BE2C (cell line): ENCODE results near the gene USP9X.
"Not testable (repeated sequence)": the region's sequence is repeated elsewhere in the genome, so short reads cannot be mapped to it uniquely, and the experiment has no call there.

Experiments used
- DNase-seq: peaks from one replicate; pipeline ENCODE4 v3.0.0-alpha.2; 2020
- H3K27me3 ChIP-seq: fragments of 250-450 bp; sonication (Bioruptor Pico); 2 replicates; pipeline ENCODE4 v1.5.1; 2020; ENCODE audit warnings: mild to moderate bottlenecking
- H3K36me3 ChIP-seq: fragments of 250-450 bp; sonication (Bioruptor Pico); 2 replicates; pipeline ENCODE4 v1.5.1; 2020; ENCODE audit warnings: mild to moderate bottlenecking
- H3K4me1 ChIP-seq: fragments of 250-450 bp; sonication (Bioruptor Pico); 2 replicates; pipeline ENCODE4 v1.5.1; 2020
- H3K4me3 ChIP-seq: 2 replicates; pipeline ENCODE4 v1.5.1; 2011; ENCODE audit warnings: low read depth, low read length
- H3K9me3 ChIP-seq: fragments of 250-450 bp; sonication (Bioruptor Pico); 2 replicates; pipeline ENCODE4 v1.5.1; 2020
- TF ChIP-seq, protein P1 (sequence below): IDR thresholded peaks from 2 replicates; pipeline ENCODE4 v1.5.1; 2012; ENCODE audit warnings: mild to moderate bottlenecking, low read depth, low read length

USP9X gene

GRCh38 chrX:41100200-41100599 lies 15.0 kb downstream of the USP9X start:
- Histone ChIP-seq H3K36me3 (no peaks in the 10 kb centered on the region), H3K9me3 (no peaks in the 10 kb centered on the region), H3K27me3 (no peaks in the 10 kb centered on the region), H3K4me1 (0 out of 2 replicates have a peak, but pooled peaks cover 4% of the 10 kb centered on the region), H3K4me3 (no peak overlapping the region)
- no peak for DNase-seq
- TF ChIP-seq, protein P1, sequence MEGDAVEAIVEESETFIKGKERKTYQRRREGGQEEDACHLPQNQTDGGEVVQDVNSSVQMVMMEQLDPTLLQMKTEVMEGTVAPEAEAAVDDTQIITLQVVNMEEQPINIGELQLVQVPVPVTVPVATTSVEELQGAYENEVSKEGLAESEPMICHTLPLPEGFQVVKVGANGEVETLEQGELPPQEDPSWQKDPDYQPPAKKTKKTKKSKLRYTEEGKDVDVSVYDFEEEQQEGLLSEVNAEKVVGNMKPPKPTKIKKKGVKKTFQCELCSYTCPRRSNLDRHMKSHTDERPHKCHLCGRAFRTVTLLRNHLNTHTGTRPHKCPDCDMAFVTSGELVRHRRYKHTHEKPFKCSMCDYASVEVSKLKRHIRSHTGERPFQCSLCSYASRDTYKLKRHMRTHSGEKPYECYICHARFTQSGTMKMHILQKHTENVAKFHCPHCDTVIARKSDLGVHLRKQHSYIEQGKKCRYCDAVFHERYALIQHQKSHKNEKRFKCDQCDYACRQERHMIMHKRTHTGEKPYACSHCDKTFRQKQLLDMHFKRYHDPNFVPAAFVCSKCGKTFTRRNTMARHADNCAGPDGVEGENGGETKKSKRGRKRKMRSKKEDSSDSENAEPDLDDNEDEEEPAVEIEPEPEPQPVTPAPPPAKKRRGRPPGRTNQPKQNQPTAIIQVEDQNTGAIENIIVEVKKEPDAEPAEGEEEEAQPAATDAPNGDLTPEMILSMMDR = no peak

DNA sequence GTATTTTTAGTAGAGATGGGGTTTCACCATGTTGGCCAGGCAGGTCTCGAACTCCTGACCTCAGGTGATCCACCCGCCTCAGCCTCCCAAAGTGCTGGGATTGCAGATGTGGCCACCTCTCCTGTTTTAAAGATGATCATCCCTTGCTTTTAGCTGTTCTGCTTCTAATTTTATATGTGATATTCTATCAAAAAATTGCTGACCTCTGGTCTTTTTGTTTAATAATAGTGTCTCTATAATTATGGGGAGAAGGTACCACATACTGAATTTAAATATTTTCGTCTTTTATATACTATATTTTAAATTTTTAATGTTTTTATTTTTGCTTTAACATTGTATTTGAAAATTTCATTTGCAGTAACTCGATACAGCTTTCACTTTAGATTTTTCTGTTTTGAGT lies 15.6 kb downstream of the USP9X start:
- DNase-seq = no peak

DNA sequence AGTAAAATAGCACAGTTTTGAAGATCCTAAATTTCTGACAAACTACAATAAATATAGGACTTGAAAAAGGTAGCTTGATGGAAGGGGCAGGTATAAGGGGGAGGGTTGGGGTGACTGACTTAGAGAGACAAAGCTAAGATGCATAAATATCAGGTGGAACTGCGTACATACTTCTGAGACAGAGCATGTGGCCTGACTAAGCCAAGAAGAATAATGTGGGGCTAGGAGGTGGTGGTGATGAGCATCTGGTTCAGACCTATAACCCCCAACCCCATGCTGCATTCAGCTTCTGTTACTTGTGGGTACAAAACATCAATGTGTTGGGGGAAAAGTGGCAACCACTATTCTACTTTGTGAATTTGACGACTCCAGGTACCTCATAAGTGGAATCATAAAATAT lies 19.8 kb downstream of the USP9X start:
- TF ChIP-seq, protein P1 = no peak
- peaks cover 5% of the 10 kb centered on the region for H3K4me1 ChIP-seq
- H3K36me3 ChIP-seq = no peaks in the 10 kb centered on the region; the same call in 1 of the 2 replicates
- no peaks in the 10 kb centered on the region for H3K27me3 ChIP-seq
- no peak for DNase-seq
- H3K4me3 ChIP-seq = no peak overlapping the region
- no peaks in the 10 kb centered on the region for H3K9me3 ChIP-seq

More for the DNA sequence above, 15.6 kb downstream of the USP9X start:
- H3K27me3 ChIP-seq = no peaks in the 10 kb centered on the region
- H3K9me3 ChIP-seq = no peaks in the 10 kb centered on the region
- H3K36me3 ChIP-seq = no peaks in the 10 kb centered on the region
- H3K4me1 ChIP-seq = no peaks in the 10 kb centered on the region
- TF ChIP-seq, protein P1 = no peak
- no peak overlapping the region for H3K4me3 ChIP-seq

DNA sequence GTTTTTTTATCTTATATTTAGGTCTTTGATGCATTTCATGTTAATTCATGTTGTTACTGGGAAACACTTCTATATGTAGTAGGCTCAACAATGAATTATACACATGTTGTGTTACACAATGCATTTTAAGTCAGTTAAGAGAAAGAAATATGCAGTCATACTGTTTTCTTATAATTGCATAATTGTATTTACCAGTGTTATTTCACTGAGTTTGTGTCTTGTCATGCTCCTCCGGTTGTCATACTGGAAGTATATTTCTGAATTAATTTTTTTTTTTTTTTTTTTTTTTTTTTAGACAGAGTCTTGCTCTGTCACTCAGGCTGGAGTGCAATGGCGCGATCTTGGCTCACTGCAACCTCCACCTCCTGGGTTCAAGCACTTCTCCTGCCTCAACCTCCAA lies 21.0 kb downstream of the USP9X start:
- not testable (repeated sequence) for H3K9me3 ChIP-seq, DNase-seq, H3K4me1 ChIP-seq, H3K4me3 ChIP-seq, H3K27me3 ChIP-seq, H3K36me3 ChIP-seq

GRCh38 chrX:41108007-41108406 lies 22.8 kb downstream of the USP9X start:
- peaks cover 5% of the 10 kb centered on the region for H3K4me1 ChIP-seq
- DNase-seq = no peak
- H3K9me3 ChIP-seq = no peaks in the 10 kb centered on the region
- TF ChIP-seq, protein P1 = no peak
- no peaks in the 10 kb centered on the region; the same call in 1 of the 2 replicates for H3K36me3 ChIP-seq
- H3K27me3 ChIP-seq = no peaks in the 10 kb centered on the region
- H3K4me3 ChIP-seq = no peak overlapping the region

DNA sequence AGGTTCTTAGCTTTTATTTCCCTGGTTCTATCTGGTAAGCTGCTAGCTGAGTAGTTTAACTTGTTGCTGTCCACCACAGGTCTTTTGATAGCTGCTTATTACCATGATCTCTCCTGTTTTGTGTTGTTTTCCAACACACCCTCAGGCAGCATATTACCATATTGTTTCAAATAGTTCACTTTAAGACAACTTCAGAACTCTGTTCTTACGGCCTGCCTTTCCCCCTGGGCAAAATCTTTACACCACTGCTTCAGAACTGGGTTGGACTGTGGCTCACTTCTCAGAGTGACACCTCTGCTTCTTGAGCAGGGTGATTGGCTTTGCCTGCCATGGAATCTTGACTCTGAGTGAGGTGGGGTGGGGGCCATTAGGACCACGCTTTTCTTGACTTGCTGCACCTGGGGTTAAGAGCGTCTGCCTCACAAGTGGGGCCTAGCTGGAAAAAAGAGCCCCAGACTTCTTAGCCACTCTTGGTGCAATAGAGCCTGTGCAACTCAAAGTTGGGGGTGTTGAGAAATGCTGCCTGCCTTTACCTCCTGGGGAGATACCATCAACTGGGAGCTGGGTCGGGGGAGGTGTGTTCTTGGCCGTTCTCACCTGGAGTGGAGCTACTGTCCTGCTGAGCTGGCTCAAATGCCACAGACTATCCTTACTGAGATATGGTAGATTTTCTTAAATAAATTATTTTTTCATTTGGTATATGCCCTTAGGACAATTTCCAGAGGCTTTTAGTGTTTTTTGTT lies 23.4 kb downstream of the USP9X start:
- H3K4me3 ChIP-seq = no peak overlapping the region
- no peaks in the 10 kb centered on the region for H3K9me3 ChIP-seq
- TF ChIP-seq, protein P1 = no peak
- peaks cover 5% of the 10 kb centered on the region for H3K4me1 ChIP-seq
- no peaks in the 10 kb centered on the region; the same call in 1 of the 2 replicates for H3K36me3 ChIP-seq
- no peak for DNase-seq
- H3K27me3 ChIP-seq = no peaks in the 10 kb centered on the region
